Skeletal muscle tissue (tissue), 4 donors: ENCODE data around the gene ZFAND3. TPM values are rescaled to one million over a fixed set of nuclear protein-coding genes. Genes with fewer than 3 reads are reported as not detected.
"Not testable (repeated sequence)": the region's sequence is repeated elsewhere in the genome, so short reads cannot be mapped to it uniquely, and the experiment has no call there.

Experiments
- H3K27ac ChIP-seq: one replicate; pipeline ENCODE4 v1.7.0; 2013; ENCODE audit warnings: mild to moderate bottlenecking, low read depth, low read length, inconsistent platforms
- H3K27me3 ChIP-seq, 3 donors: one replicate each; pipeline ENCODE4 v1.7.0; 2013; ENCODE audit warnings: low read length in 3 of 3; ENCODE audit not compliant: control insufficient read depth in 3 of 3, insufficient read depth in 3 of 3
- H3K36me3 ChIP-seq, 3 donors: one replicate each; pipeline ENCODE4 v1.7.0; 2013; ENCODE audit warnings: low read length in 3 of 3; ENCODE audit not compliant: control insufficient read depth in 3 of 3, insufficient read depth in 3 of 3
- H3K4me1 ChIP-seq, 3 donors: one replicate each; pipeline ENCODE4 v1.7.0; 2013; ENCODE audit warnings: low read length in 3 of 3, mild to moderate bottlenecking in 3 of 3; ENCODE audit not compliant: control insufficient read depth in 3 of 3, insufficient read depth in 3 of 3
- H3K4me3 ChIP-seq, 3 donors: one replicate each; pipeline ENCODE4 v1.7.0; 2013; ENCODE audit warnings: low read length in 3 of 3
- H3K9ac ChIP-seq, 3 donors: one replicate each; pipeline ENCODE4 v1.7.0; 2013; ENCODE audit warnings: low read length in 3 of 3, mild to moderate bottlenecking in 3 of 3, moderate library complexity in 2 of 3, low read depth in 1 of 3
- H3K9me3 ChIP-seq, 3 donors: one replicate each; pipeline ENCODE4 v1.7.0; 2013; ENCODE audit warnings: low read length in 3 of 3; ENCODE audit not compliant: control insufficient read depth in 3 of 3
- total RNA-seq: library from RNA; depleted of rRNA; stranded (reverse); fragments of >200 nt; gene quantifications from one replicate; pipeline ENCODE4 v1.2.3, GENCODE V29; 2014
- donor health status: Osteomylitis.

Gene ZFAND3
- total RNA-seq, 1 donor from 2014 or later = 23.0 TPM

GRCh38 chr6:37983720-37984501, 164.4 kb downstream of the ZFAND3 start:
- no peaks in the 10 kb centered on the region for H3K9me3 ChIP-seq
- H3K27ac ChIP-seq = no peak overlapping the region
- peaks cover 21 to 35% (median 24%) of the 10 kb centered on the region in 3 donors for H3K4me1 ChIP-seq
- no peak overlapping the region for H3K9ac ChIP-seq
- H3K36me3 ChIP-seq = no peaks in the 10 kb centered on the region
- no peak overlapping the region for H3K4me3 ChIP-seq
- no peaks in the 10 kb centered on the region for H3K27me3 ChIP-seq

- Histone ChIP-seq H3K4me1 (peaks cover 27 to 34% (median 30%) of the 10 kb centered on the region in 3 donors), H3K9ac (no peak overlapping the region), H3K27ac (no peak overlapping the region), H3K36me3 (no peaks in the 10 kb centered on the region), H3K27me3 (no peaks in the 10 kb centered on the region), H3K9me3 (no peaks in the 10 kb centered on the region), H3K4me3 (no peak overlapping the region)
Measured at GRCh38 chr6:37984578-37984977, 165.1 kb downstream of the ZFAND3 start.

GRCh38 chr6:37985355-37985754, 165.8 kb downstream of the ZFAND3 start:
- Histone ChIP-seq H3K4me3 (no peak overlapping the region), H3K36me3 (no peaks in the 10 kb centered on the region), H3K27ac (no peak overlapping the region), H3K27me3 (no peaks in the 10 kb centered on the region), H3K4me1 (peaks cover 29 to 34% (median 33%) of the 10 kb centered on the region in 3 donors), H3K9me3 (no peaks in the 10 kb centered on the region), H3K9ac (no peak overlapping the region)

- H3K9ac ChIP-seq = no peak overlapping the region
- no peaks in the 10 kb centered on the region for H3K27me3 ChIP-seq
Measured at GRCh38 chr6:37987018-37987417, 167.5 kb downstream of the ZFAND3 start.

GRCh38 chr6:37987559-37987958, 168.0 kb downstream of the ZFAND3 start:
- no peak overlapping the region for H3K4me3 ChIP-seq
- no peak overlapping the region for H3K27ac ChIP-seq
- H3K9me3 ChIP-seq = no peaks in the 10 kb centered on the region
- H3K9ac ChIP-seq = no peak overlapping the region
- peaks cover 23 to 36% (median 32%) of the 10 kb centered on the region in 3 donors for H3K4me1 ChIP-seq
- H3K36me3 ChIP-seq = no peaks in the 10 kb centered on the region
- H3K27me3 ChIP-seq = no peaks in the 10 kb centered on the region

More at GRCh38 chr6:37987018-37987417, 167.5 kb downstream of the ZFAND3 start:
- Histone ChIP-seq H3K27ac (no peak overlapping the region), H3K36me3 (no peaks in the 10 kb centered on the region), H3K9me3 (no peaks in the 10 kb centered on the region), H3K4me1 (peaks cover 23 to 36% (median 29%) of the 10 kb centered on the region in 3 donors), H3K4me3 (no peak overlapping the region)

- Histone ChIP-seq H3K27me3 (no peaks in the 10 kb centered on the region), H3K4me3 (no peak overlapping the region), H3K9me3 (no peaks in the 10 kb centered on the region), H3K27ac (no peak overlapping the region), H3K4me1 (peaks cover 23 to 36% (median 32%) of the 10 kb centered on the region in 3 donors), H3K36me3 (no peaks in the 10 kb centered on the region), H3K9ac (peak overlapping the region in 1 of 3 donors; percentile 10)
Measured at GRCh38 chr6:37988127-37988526, 168.6 kb downstream of the ZFAND3 start.

GRCh38 chr6:37988696-37989095, 169.2 kb downstream of the ZFAND3 start:
- H3K9ac ChIP-seq = no peak overlapping the region
- H3K9me3 ChIP-seq = no peaks in the 10 kb centered on the region
- H3K4me1 ChIP-seq = peaks cover 23 to 36% (median 32%) of the 10 kb centered on the region in 3 donors
- H3K27ac ChIP-seq = no peak overlapping the region
- no peaks in the 10 kb centered on the region for H3K27me3 ChIP-seq
- H3K36me3 ChIP-seq = no peaks in the 10 kb centered on the region
- no peak overlapping the region for H3K4me3 ChIP-seq

GRCh38 chr6:37990762-37991525, 171.4 kb downstream of the ZFAND3 start:
- Histone ChIP-seq H3K4me3 (peak overlapping the region in 1 of 3 donors; percentile 26), H3K4me1 (peaks cover 35 to 40% (median 36%) of the 10 kb centered on the region in 3 donors), H3K36me3 (no peaks in the 10 kb centered on the region), H3K27me3 (no peaks in the 10 kb centered on the region), H3K27ac (peak overlapping the region; percentile 49), H3K9me3 (no peaks in the 10 kb centered on the region), H3K9ac (no peak overlapping the region)

GRCh38 chr6:37992749-37993148, 173.2 kb downstream of the ZFAND3 start:
- Histone ChIP-seq H3K4me3 (no peak overlapping the region), H3K36me3 (no peaks in the 10 kb centered on the region), H3K4me1 (peaks cover 31 to 32% (median 32%) of the 10 kb centered on the region in 3 donors), H3K27me3 (no peaks in the 10 kb centered on the region), H3K9ac (no peak overlapping the region), H3K27ac (no peak overlapping the region), H3K9me3 (no peaks in the 10 kb centered on the region)

GRCh38 chr6:37993194-37993593, 173.7 kb downstream of the ZFAND3 start:
- not testable (repeated sequence) for H3K36me3 ChIP-seq, H3K27ac ChIP-seq, H3K9me3 ChIP-seq, H3K9ac ChIP-seq, H3K4me3 ChIP-seq, H3K27me3 ChIP-seq
- H3K4me1 ChIP-seq = peaks cover 28 to 30% (median 30%) of the 10 kb centered on the region in 3 donors
